ENCODE results near the gene TMEM248.
"Not testable (repeated sequence)": the region's sequence is repeated elsewhere in the genome, so short reads cannot be mapped to it uniquely, and the experiment has no call there.

Gene TMEM248

DNA sequence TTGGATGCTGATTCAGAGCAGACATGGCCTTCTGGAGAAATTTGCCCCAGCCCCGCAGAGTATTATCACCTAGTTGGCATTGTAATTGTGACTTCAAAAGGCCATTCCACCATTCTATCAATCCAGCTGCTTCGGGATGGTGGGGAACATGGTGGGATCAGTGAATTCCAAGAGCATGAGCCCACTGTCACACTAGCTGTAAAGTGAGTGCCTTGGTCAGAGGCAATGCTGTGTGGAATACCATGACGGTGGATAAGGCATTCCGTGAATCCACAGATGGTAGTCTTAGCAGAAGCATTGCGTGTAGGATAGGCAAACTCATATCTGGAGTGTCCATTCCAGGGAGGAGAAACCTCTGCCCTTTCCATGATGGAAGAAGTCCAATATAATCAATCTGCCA, 13.3 kb upstream of the TMEM248 start:
- DNase-seq (ENCODE audit: extremely low read depth in 1 of 2, low read depth in 1 of 2), result no peak

DNA sequence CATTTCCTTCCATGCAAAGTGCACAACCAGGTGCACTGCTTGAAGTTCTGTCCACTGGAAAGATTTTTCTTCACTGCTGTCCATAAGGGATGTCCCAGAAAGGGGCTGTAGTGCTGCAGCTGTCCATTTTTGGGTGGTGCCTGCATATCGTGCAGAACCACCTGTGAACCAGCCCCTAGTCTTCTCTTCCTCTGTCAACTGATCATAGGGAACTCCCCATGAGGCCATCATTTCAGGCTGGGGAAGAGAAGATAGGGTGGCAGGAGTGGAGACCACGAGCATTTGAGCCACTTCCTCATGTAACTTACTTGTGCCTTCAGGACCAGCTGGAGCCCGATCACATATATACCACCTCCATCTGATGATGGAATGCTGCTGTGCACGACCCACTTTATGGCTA, 12.4 kb upstream of the TMEM248 start:
- not testable (repeated sequence) for DNase-seq (ENCODE audit: extremely low read depth in 1 of 2, low read depth in 1 of 2)

DNA sequence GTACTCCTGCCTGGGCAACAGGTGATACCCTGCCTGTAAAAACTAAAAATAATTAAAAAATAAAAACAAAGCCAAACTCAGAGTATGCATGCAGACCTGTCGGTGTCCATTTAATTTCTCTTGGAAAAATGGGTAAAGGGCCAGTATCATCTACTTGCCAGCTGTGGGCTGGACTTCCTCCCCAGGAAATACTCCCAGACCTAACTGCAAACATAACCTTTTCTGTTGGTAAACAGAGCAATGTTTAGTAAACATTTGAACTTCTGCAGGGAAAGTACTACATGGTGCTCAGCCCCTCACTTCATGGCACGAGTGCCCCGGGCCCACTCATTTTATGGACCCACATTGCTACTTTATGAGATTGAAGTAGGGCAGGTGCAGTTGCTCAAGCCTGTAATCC, 10.2 kb upstream of the TMEM248 start:
- no peak for DNase-seq (ENCODE audit: extremely low read depth in 1 of 2, low read depth in 1 of 2)

GRCh38 chr7:66911191-66911590, 9.8 kb upstream of the TMEM248 start:
- DNase-seq (ENCODE audit: extremely low read depth in 1 of 2, low read depth in 1 of 2), result not testable (repeated sequence)

GRCh38 chr7:66912195-66912594, 8.8 kb upstream of the TMEM248 start:
- no peak for DNase-seq (ENCODE audit: extremely low read depth in 1 of 2, low read depth in 1 of 2)

DNA sequence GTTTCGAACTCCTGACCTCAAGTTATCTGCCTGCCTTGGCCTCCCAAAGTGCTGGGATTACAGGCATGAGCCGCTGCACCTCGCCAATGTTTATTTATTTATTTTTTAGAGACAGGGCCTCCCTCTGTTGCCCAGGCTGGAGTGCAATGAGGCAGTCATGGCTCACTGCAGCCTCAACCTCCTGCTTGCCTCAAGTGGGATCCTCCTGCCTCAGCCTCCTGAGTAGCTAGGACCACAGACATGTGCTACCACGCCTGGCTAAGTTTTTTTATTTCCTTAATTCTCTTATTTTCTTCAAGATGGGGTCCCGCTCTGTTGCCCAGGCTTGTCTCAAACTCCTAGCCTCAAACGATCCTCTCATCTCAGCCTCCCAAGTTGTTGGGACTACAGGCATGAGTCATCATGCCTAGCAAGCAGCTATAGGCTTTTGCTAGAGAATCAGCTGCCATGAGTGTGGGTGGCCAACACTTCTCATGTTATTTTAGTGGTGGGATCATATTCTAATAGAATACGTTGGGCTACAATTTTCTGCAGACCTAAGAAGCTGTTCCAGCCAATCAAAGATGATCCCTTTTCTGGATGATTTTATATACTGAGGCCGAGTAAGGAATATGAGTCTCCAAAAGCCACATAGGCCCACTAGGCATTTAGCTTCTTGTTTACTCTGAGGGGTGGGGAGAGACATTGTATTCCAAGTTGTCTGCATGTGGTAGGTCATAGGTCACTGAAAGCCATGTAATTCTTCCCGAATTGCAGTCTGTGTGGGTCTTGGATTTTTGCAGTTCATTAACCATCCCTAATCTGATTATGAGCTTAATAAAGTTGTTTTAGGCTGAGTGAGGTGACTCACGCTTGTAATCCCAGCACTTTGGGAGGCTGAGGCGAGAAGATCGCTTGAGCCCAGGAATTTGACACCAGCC, 7.6 kb upstream of the TMEM248 start:
- DNase-seq (ENCODE audit: extremely low read depth in 1 of 2, low read depth in 1 of 2), result no peak

DNA sequence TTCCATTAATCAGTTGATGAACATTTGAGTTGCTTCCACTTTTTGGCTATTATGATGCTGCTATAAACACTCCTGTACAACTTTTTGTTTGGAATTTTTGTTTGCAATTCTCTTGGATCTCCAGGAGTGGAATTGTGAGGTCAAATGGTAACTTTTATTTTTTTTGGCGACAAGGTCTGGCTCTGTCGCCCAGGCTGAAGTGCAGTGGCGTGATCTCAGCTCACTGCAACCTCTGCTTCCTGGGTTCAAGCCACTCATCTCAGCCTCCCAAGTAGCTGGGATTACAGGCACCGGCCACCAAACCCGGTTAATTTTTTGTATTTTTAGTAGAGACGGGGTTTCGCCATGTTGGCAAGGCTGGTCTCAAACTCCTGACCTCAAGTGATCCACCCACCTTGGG, 3.1 kb upstream of the TMEM248 start:
- DNase-seq (ENCODE audit: extremely low read depth in 1 of 2, low read depth in 1 of 2), result not testable (repeated sequence)

- DNase-seq (ENCODE audit: extremely low read depth in 1 of 2, low read depth in 1 of 2), result no peak
Measured at GRCh38 chr7:66919304-66919703, 1.7 kb upstream of the TMEM248 start.

GRCh38 chr7:66919704-66920103, 1.3 kb upstream of the TMEM248 start:
- DNase-seq (ENCODE audit: extremely low read depth in 1 of 2, low read depth in 1 of 2), result no peak

- no peak for DNase-seq (ENCODE audit: extremely low read depth in 1 of 2, low read depth in 1 of 2)
Measured at GRCh38 chr7:66920256-66920655, 769 bp upstream of the TMEM248 start.

DNA sequence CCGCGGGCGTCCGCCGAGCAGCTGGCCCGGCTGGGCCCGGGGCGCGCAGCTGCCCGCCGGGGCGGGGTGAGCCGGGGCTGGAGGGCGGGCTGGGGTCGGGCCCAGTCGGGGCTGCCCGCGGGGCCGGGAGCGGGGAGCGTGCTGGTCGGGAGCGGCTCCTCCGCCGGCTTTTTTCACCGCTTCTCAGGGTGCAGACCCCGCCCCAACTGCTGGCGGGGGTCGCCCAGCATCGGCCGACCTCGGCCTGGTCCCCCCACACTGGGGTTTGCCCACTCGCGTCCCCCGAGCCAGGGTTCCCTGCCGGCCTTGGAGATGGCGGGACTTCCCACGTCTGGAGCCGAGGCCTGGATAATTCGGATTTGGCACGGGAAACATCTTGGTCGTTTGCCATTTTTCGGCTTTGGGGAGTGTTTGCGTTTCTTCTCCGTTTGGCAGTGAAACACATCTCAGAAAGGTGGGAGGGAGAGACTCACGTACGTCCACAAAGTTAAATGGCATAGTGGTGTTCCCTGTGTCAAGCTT, 432 bp downstream of the TMEM248 start:
- DNase-seq (ENCODE audit: extremely low read depth in 1 of 2, low read depth in 1 of 2), result no peak

GRCh38 chr7:66921918-66922486, 977 bp downstream of the TMEM248 start:
- no peak for DNase-seq (ENCODE audit: extremely low read depth in 1 of 2, low read depth in 1 of 2)

DNA sequence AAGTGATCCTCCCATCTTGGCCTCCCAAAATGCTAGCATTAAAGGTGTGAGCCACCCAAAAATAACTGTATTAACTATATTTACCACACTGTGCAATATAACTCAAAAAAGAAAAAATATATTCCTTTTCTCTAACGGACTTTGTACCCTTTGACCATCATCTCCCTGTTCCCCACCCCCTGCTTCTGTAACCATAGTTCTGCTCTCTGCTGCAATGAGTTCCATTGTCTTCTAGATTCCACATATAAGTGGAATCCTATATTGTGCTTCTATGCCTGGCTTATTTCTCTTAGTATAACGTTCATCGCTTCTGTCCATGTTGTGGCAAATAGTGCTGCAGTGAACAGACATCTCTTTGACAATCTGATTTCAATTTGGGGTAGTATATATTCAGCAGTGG, 4.2 kb downstream of the TMEM248 start:
- DNase-seq (ENCODE audit: extremely low read depth in 1 of 2, low read depth in 1 of 2), result no peak

DNA sequence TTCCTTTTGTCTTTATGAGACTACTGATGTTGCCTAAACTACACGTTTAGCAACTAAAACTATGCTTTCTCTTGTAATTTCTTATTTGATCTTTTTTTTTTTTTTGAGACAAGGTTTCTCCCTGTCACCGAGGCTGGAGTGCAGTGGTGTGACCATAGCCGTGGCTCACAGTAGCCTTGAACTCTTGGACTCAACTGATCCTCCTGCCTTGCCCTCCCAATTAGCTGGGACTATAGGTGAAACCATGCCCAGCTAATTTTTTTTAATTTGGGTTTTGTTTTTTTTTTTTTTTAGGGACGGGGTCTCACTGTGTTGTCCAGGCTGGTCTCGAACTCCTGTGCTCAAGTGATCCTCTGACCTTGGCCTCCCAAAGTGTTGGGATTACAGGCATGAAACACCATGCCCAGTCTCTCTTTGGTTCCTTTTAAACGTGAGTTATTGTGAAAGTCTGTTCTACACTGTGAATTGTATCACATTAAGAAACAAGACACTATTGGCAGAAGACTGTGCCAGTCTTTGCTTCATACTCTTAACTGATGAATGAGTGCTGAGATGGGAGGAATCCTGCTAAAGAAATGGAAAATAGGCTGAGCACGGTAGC, 6.4 kb downstream of the TMEM248 start:
- no peak for DNase-seq (ENCODE audit: extremely low read depth in 1 of 2, low read depth in 1 of 2)

GRCh38 chr7:66928388-66928787, 7.4 kb downstream of the TMEM248 start:
- no peak for DNase-seq (ENCODE audit: extremely low read depth in 1 of 2, low read depth in 1 of 2)

- DNase-seq (ENCODE audit: extremely low read depth in 1 of 2, low read depth in 1 of 2), result no peak
Measured at GRCh38 chr7:66929165-66929564, 8.1 kb downstream of the TMEM248 start.

- no peak for DNase-seq (ENCODE audit: extremely low read depth in 1 of 2, low read depth in 1 of 2)
Measured at GRCh38 chr7:66929935-66930334, 8.9 kb downstream of the TMEM248 start.

DNA sequence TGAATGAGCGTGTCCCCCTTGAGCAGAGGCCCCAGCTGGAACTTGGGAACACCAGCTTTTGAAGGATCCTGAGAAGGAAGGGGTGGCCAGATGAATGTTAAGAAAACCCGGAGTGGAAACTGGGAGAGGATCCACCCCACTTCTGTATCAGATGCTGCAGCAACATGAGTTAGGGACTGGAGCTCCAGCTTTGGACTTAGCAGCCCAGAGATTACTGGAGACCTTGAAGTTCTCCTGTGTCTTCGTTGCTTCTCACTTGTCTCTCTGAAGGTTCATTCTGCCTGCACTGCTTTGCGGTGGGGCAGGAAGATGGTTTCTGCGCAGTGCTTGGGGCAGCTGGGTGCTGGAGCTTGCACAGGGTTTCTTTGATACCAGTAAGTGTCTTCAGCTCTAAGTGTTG, 9.3 kb downstream of the TMEM248 start:
- DNase-seq (ENCODE audit: extremely low read depth in 1 of 2, low read depth in 1 of 2), result no peak

GRCh38 chr7:66933469-66933868, 12.4 kb downstream of the TMEM248 start:
- DNase-seq (ENCODE audit: extremely low read depth in 1 of 2, low read depth in 1 of 2), result no peak

GRCh38 chr7:66937940-66938339, 16.9 kb downstream of the TMEM248 start:
- no peak for DNase-seq (ENCODE audit: extremely low read depth in 1 of 2, low read depth in 1 of 2)

- DNase-seq (ENCODE audit: extremely low read depth in 1 of 2, low read depth in 1 of 2), result no peak
Measured at GRCh38 chr7:66939325-66939724, 18.3 kb downstream of the TMEM248 start.

GRCh38 chr7:66946545-66946944, 25.5 kb downstream of the TMEM248 start:
- DNase-seq (ENCODE audit: extremely low read depth in 1 of 2, low read depth in 1 of 2), result no peak

All from activated CD8-positive, alpha-beta memory T cell treated with anti-CD3 and anti-CD28 coated beads for 1 hour (primary cell).